Measurements from ENCODE around the gene SLC4A3.

- TF ChIP-seq FOXM1 (IDR thresholded peaks at IDR 0.05; ENCODE audit: borderline replicate concordance) (no peak), SP1 (IDR thresholded peaks at IDR 0.05) (no peak), TARDBP (IDR thresholded peaks at IDR 0.05) (no peak), BHLHE40 (IDR thresholded peaks at IDR 0.05; ENCODE audit: borderline replicate concordance) (no peak), HDGF (IDR thresholded peaks at IDR 0.05; ENCODE audit: borderline replicate concordance) (no peak), NFRKB (IDR thresholded peaks at IDR 0.05) (no peak), LEF1 (IDR thresholded peaks at IDR 0.05; ENCODE audit: borderline replicate concordance) (no peak), L3MBTL2 (conservative IDR thresholded peaks at IDR 0.05) (no peak), CTBP1 (IDR thresholded peaks at IDR 0.05; ENCODE audit: borderline replicate concordance) (no peak)
Measured at GRCh38 chr2:219642069-219642454, 14.6 kb downstream of the SLC4A3 start.

Measured in HEK293T (cell line).